GM18951 (cell line): ENCODE measurements around the gene EMB.
"Not testable (repeated sequence)": the region's sequence is repeated elsewhere in the genome, so short reads cannot be mapped to it uniquely, and the experiment has no call there.

Experiments used
- POLR2A ChIP-seq: IDR thresholded peaks from 4 replicates; pipeline ENCODE4 v1.6.1; 2011; ENCODE audit warnings: mild to moderate bottlenecking; ENCODE audit not compliant: insufficient read length, insufficient read depth; ENCODE audit errors: extremely low read depth
- in situ Hi-C: fragments of 300-500 bp; cut with MboI; formaldehyde crosslinking; loops from one replicate; pipeline ENCODE4 v1.12.0; 2022; ENCODE audit warnings: low sequenced_read_pairs, mixed read lengths, inconsistent platforms; ENCODE audit not compliant: unreplicated experiment

The EMB gene, protein sequence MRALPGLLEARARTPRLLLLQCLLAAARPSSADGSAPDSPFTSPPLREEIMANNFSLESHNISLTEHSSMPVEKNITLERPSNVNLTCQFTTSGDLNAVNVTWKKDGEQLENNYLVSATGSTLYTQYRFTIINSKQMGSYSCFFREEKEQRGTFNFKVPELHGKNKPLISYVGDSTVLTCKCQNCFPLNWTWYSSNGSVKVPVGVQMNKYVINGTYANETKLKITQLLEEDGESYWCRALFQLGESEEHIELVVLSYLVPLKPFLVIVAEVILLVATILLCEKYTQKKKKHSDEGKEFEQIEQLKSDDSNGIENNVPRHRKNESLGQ

DNA sequence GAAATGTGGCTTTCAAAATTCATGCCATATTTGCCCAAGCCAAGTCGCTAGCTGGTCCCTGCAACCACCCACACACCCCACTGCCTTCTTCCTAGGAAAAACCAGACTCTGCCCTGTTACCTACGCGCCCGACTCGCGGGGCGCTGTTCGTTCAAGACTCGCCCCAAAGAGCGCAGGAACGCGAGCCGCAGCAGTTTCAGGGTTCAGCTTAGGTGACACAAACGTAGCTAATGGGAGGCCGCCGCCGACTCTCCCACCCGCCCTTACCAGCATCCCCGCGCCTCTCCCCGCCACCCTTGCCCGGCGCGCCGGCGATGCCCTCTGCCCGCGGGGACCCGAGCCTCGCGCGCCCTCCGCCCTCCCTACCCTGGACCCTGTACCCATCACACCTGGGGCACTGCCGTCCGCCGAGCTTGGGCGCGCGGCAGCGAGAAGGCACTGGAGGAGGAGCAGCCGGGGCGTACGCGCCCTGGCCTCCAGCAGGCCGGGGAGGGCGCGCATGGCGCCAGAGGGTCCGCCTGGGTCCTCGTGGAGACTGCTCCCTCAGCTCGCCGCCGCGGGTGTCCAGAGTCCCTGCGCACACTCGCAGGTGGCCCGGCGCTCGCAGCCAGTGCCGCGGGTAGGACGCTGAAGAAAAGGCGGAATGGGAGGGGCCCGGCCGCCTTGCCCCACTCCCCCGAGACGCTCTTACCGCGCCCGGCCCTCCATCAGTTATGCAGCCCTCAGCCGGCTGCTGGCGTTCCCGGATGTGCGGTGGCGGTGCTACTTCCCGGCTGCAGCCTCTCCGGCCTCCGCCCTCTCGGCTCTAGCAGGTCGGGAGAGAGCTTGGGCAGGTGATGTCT is at the start of gene EMB:
Gene EMB, minus strand, starts transcription at position 638 of the 842 bp plus-strand sequence. Its CDS starts 137 bp downstream, at position 501.
- TF ChIP-seq POLR2A, result peak; percentile 75
- in situ Hi-C loops, result no loop called here

DNA sequence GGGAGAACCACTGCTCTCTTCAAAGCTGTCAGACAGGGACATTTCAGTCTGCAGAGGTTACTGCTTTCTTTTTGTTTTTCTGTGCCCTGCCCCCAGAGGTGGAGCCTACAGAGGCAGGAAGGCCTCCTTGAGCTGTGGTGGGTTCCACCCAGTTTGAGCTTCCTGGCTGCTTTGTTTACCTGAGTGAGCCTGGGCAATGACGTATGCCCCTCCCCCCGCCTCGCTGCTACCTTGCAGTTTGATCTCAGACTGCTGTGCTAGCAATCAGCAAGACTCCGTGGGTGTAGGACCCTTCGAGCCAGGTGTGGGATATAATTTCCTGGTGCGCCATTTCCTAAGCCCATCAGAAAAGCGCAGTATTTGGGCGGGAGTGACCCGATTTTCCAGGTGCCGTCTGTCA is 48.4 kb upstream of the EMB start:
- in situ Hi-C loops, result not testable (repeated sequence)

DNA sequence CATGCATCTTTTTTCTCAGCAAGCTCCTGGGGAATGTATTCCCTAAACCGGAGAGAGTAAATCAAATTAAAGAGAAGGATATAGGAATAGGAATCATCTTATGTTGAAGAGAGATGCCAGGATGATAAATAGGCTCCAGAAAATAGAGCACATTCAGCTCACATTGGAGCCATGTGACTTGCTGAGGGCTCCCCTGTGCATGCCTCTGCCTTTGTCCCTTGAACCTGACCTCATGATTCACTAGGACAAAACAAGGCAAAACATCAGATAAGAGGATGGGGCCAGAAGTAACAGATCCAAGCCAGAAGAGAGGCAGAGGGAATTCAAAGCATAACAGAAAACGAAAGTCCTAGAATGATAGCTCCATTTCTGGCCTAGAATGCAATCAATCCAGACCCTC is 37.7 kb upstream of the EMB start:
- in situ Hi-C loops, result not testable (repeated sequence)

DNA sequence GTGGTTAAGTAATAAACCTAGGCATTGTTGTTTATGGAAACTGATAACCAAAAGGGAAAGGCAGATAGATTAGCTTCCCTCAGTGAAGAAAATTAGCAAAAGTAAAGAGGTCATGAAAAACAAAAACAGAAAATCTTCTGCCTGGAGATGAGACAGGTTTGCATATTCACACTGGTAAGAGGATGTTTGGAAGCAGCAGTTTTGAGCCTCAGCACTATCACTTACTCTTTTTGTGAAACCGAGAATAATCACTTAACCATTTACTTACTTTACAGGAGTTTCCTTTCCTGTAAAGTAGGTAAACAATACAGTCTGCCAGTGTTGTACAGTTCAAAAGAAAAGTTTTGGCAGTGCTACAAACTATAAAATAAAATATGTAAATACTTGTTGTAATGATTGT is 35.5 kb upstream of the EMB start:
- in situ Hi-C loops, result no loop called here
- no peak for TF ChIP-seq POLR2A

DNA sequence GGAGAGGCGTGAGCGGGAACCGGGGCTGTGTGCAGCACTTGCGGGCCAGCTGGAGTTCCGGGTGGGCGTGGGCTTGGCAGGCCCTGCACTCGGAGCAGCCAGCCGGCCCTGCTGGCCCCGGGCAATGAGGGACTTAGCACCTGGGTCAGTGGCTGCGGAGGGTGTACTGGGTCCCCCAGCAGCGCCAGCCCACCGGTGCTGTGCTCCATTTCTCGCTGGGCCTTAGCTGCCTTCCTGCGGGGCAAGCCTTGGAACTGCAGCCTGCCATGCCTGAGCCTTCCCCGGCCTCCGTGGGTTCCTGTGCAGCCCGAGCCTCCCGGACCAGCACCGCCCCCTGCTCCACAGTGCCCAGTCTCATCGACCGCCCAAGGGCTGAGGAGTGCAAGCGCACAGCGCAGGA is 23.9 kb upstream of the EMB start:
- in situ Hi-C loops, result not testable (repeated sequence)

DNA sequence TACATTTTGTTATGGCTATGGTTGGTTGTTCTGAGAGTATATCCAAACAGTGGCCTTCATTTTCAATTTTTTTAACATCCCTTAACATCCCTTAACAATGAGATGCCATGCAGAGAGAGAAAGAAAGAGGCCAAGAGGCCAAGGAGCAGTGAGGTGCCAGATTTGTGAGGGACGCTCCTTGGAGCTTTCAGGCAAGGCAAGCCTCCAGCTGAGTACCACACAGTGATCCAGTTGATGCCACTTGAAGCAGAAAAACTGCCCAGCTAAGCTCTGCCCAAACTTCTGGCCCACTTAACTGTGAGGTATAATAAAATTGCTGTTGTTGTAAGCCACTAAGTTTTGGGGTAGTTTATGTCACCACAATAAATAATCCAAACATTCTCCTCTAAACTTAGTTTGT is 22.6 kb upstream of the EMB start:
- in situ Hi-C loops, result no loop called here
- TF ChIP-seq POLR2A, result no peak

DNA sequence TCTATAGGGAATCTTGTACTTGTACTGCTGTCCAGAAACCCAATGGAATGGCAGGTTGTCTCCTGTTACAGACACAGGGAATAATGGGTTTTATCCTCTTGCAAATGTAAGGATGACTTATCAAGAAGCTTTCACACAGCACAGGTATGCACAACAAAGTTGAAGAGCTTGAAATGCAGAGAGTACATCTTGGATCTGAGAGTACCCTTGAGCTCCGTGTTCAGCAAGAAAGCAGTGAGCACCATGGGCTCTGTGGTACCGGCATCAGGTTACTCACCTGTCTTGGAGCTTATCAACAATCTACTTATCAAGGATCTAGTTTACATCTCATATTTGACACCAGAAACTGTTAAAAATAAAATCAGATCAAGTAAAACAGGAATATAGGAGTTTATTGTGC is 22.0 kb upstream of the EMB start:
- no peak for TF ChIP-seq POLR2A
- in situ Hi-C loops, result no loop called here

DNA sequence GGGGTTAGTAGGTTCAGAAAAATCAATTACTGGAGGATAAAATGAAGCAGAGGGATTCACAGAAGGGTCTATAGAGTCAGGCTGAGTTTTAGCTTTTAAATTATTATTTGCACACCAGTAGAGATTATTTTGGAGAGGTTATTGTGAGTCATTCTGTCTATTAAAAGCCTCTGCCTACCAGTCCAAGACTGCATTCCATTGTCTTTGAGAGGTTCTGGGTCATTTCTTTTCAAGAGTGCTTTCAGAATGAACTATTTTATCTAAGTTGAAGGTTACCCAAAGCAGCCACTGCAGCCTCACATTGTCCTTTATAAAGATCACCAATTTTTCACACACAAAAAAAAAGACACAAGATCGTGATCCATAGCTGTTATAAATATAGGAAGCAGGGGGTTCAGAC is 21.5 kb upstream of the EMB start:
- in situ Hi-C loops, result not testable (repeated sequence)

DNA sequence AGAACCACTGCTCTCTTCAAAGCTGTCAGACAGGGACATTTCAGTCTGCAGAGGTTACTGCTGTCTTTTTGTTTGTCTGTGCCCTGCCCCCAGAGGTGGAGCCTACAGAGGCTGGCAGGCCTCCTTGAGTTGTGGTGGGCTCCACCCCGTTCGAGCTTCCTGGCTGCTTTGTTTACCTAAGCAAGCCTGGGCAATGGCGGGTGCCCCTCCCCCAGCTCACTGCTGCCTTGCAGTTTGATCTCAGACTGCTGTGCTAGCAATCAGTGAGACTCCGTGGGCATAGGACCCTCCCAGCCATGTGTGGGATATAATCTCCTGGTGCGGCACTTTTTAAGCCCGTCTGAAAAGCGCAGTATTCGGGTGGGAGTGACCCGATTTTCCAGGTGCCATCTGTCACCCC is 17.3 kb upstream of the EMB start:
- in situ Hi-C loops, result not testable (repeated sequence)

DNA sequence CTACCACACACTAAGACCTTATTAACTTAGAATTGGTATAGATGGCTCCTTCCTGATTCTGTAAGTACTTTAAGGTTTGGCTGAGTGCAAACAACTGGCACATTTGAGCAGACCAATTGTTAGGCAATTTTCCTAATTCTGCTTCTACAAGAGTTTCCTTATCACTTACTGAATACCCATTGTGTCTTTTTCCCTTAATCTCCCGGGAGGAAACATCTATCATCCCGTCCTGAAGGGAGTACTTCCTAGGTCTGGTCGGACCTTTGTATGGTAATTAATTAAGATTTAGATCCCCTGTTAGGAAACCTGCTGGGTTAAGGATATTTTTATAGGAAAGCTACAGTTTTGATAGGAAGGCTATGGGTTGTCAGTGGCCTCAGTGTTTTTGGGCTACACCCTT is 8.2 kb upstream of the EMB start:
- in situ Hi-C loops, result not testable (repeated sequence)

DNA sequence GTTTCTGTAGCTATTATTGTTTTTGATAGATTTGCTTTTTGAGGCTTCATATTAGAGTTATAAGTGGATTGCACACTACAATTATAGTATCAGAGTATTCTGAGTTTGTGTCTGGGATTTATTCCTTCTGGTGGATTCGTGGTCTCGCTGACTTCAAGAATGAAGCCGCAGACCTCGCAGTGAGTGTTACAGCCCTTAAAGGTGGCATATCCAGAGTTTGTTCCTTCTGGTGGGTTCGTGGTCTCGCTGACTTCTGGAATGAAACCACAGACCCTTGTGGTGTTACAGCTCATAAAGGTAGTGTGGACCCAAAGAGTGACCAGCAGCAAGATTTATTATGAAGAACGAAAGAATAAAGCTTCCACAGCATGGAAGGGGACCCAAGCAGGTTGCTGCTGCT is 6.9 kb upstream of the EMB start:
- in situ Hi-C loops, result no loop called here
- no peak for TF ChIP-seq POLR2A

DNA sequence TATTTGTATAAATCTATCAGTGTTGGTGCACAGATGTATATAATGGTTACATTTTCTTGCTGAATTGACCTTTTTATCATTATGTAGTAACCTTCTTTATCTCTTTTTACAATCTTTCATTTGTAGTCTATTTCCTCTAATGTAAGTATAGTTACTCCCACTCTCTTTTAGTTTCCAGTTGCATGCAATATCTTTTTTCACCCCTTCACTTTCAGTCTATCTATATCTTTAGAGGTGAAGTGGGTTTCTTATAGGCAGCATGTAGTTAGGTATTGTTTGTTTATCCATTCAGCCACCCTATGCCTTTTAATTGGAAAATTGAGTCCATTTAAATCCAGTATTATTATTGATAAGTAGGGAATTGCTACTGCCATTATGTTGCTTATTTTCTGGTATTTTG is 6.1 kb upstream of the EMB start:
- in situ Hi-C loops, result no loop called here

DNA sequence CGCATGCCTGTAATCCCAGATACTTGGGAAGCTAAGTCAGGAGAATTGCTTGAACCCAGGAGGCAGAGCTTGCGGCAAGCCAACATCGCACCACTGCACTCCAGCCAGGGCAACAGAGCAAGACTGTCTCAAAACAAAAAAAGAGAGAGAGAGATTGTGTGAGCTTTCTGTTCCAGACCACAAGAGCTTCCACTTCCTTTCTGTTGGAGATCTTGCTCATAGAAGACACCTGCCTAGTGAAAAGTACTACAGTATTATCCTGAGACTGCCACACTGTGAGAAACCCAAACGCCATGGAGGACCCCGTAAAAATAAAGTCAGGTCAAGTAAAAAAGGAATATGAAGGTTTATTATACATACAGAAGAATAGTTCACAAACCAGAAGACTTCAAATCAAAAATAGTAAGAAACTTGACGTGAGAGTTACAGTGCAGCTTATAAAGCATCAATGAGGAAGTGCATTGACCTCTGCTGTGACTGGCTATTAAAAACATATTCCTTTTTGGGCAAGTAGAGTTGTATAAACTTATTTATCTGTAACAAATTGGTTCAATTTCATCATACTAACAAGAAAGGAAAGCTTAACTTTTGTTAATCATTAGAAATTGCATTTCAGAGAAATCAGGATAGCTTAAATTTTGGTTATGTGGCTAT is 4.3 kb upstream of the EMB start:
- TF ChIP-seq POLR2A, result no peak
- in situ Hi-C loops, result no loop called here

More for the DNA sequence above, 6.1 kb upstream of the EMB start:
- TF ChIP-seq POLR2A, result no peak

DNA sequence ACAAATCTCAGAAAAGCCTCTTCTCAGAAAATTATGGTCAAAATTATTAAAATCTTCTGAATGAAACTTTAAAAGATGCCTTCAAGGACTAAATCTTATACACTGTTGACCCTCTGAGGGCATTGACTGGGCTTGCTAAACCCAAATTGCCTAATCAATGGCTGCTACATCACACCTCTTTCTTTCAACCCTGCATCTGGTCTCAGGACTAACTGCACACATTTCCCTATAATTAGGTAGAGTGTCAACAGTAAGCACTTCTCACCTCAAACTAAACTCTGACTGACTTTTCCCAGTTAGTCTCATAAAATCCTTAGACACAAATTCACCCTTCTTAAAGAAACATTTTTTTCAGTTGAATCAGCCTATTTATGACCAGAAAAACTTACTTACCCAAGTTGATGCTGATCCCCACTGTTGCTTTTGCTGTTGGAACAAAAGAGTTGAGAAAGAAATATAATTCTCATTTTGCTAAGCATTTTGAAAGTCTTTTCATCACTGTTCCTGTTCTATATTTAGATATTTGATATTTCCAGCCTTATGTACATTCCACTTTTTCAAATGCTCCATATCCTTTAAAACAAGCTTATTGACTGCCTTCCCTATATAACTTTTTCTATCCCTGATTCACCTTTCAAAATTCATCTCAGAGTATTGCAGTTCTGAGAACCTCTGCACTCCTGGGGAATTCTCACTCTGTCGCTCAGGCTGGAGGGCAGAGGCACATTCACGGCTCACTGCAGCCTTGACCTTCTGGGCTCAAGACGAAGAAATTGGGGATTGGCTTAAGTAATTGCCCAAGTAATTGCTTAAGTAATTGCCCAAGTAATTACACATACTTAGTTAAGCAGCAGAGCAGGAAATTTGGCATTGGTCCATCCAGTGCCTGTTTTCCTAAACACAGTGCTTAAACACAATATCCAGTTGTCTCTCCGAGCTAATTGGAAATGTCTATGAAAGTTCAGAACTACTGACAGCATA is 1.8 kb upstream of the EMB start:
- in situ Hi-C loops, result not testable (repeated sequence)
